GM12878 (cell line): ENCODE results near the gene DRAXIN. TPM values are rescaled to one million over a fixed set of nuclear protein-coding genes. Genes with fewer than 3 reads are reported as not detected.

ENCODE experiments used
- ATAC-seq: fragments of 200-7000 bp; cut with Tn5 transposase; 3 replicates; pipeline ENCODE4 v1.9.1; 2020; ENCODE audit warnings: mild to moderate bottlenecking, moderate library complexity
- BruUV-seq: library from RNA; stranded (reverse); fragments of 400-500 nt; replicated peaks from 2 replicates; lab custom pipeline; 2021; lab: Mats Ljungman, UMichigan
- CTCF ChIA-PET: fragments of 300-600 bp; sonication (Branson Sonifier 250); formaldehyde crosslinking; extraction: SDS; loops from one replicate; lab custom pipeline; 2021; ENCODE audit warnings: inconsistent platforms; lab: Yijun Ruan, JAX
- POLR2A ChIA-PET: fragments of 350-600 bp; formaldehyde crosslinking; extraction: SDS; loops from one replicate; lab custom pipeline; 2021; ENCODE audit warnings: inconsistent platforms; lab: Charles Lee
- RAD21 ChIA-PET: fragments of 300-600 bp; sonication (Branson Sonifier 250); formaldehyde crosslinking; loops from one replicate; lab custom pipeline; 2023; ENCODE audit warnings: antibody characterized with exemption; ENCODE audit not compliant: unreplicated experiment; lab: Charles Lee
- SMC1A ChIA-PET: fragments of 300-600 bp; sonication (Branson Sonifier 250); formaldehyde crosslinking; loops from one replicate; lab custom pipeline; 2023; ENCODE audit not compliant: unreplicated experiment, uncharacterized antibody; lab: Charles Lee
- DNase-seq: peaks from one replicate; pipeline ENCODE4 v3.0.0-alpha.2; 2011; ENCODE audit warnings: low read depth, low spot score
- FAIRE-seq: peaks from 3 replicates; lab custom pipeline; 2011; peaks lifted over from hg19 to GRCh38; lab: Jason Lieb, UNC
- H2AFZ ChIP-seq: 2 replicates; pipeline ENCODE4 v1.6.0; 2011; ENCODE audit warnings: low read depth, low read length, control low read depth; ENCODE audit not compliant: control insufficient read depth
- H3K27ac ChIP-seq: 2 replicates; pipeline ENCODE4 v1.5.1; 2011; ENCODE audit warnings: control low read depth; ENCODE audit not compliant: control insufficient read depth, insufficient read depth
- H3K27me3 ChIP-seq, 2 experiments: replicated peaks in 1 of 2; 2 replicates each; pipeline versions ENCODE4 v1.6.0 to v1.6.1; 2011; ENCODE audit warnings: low read length in 1 of 2; ENCODE audit not compliant: control insufficient read depth in 2 of 2, insufficient read depth in 2 of 2
- H3K36me3 ChIP-seq, 2 experiments: 2 replicates each; pipeline ENCODE4 v1.5.1; 2011; ENCODE audit warnings: low read length in 1 of 2; ENCODE audit not compliant: control insufficient read depth in 2 of 2, insufficient read depth in 2 of 2
- H3K4me1 ChIP-seq: 2 replicates; pipeline ENCODE4 v1.6.1; 2011; ENCODE audit warnings: mild to moderate bottlenecking, low read length, moderate library complexity, mixed read lengths; ENCODE audit not compliant: control insufficient read depth, insufficient read depth
- H3K4me2 ChIP-seq: 2 replicates; pipeline ENCODE4 v1.6.0; 2011; ENCODE audit warnings: control low read depth; ENCODE audit not compliant: control insufficient read depth, insufficient read depth
- H3K4me3 ChIP-seq: fragments of 200-600 bp; sonication (generic); 2 replicates; pipeline ENCODE4 v1.5.1; 2016
- H3K79me2 ChIP-seq: 2 replicates; pipeline ENCODE4 v1.6.0; 2011; ENCODE audit warnings: low read length; ENCODE audit not compliant: control insufficient read depth, insufficient read depth
- H3K9ac ChIP-seq: 2 replicates; pipeline ENCODE4 v1.8.0; 2011; ENCODE audit warnings: low read length, control low read depth, mixed read lengths; ENCODE audit not compliant: control insufficient read depth, insufficient read depth
- H3K9me3 ChIP-seq: replicated peaks from 3 replicates; pipeline ENCODE4 v1.5.1; 2011; ENCODE audit warnings: mild to moderate bottlenecking, low read length; ENCODE audit not compliant: control insufficient read depth, insufficient read depth
- H4K20me1 ChIP-seq: 2 replicates; pipeline ENCODE4 v1.6.0; 2011; ENCODE audit not compliant: control insufficient read depth, insufficient read depth
- DPF2 ChIP-seq: fragments of 450-650 bp; IDR thresholded peaks from 2 replicates; pipeline ENCODE4 v1.6.1; 2017; ENCODE audit warnings: mild to moderate bottlenecking
- EED ChIP-seq: sonication (generic); IDR thresholded peaks from 2 replicates; pipeline ENCODE4 v1.6.1; 2016; ENCODE audit warnings: antibody characterized with exemption, low read depth
- FOXK2 ChIP-seq: fragments of 450-650 bp; IDR thresholded peaks from 2 replicates; pipeline ENCODE4 v1.6.1; 2017; ENCODE audit warnings: mild to moderate bottlenecking, moderate library complexity
- GABPA ChIP-seq: IDR thresholded peaks from 2 replicates; pipeline ENCODE4 v1.6.1; 2014; ENCODE audit warnings: antibody characterized with exemption, low read depth, mild to moderate bottlenecking, inconsistent platforms
- IRF4 ChIP-seq: IDR thresholded peaks from 2 replicates; pipeline ENCODE4 v1.6.1; 2011; ENCODE audit warnings: low read depth, low read length
- JUND ChIP-seq: IDR thresholded peaks from 2 replicates; pipeline ENCODE4 v1.6.1; 2012; ENCODE audit warnings: low read depth, mild to moderate bottlenecking, low read length, improper control_type of control experiment, moderate library complexity
- KDM1A ChIP-seq: fragments of 200-600 bp; sonication (generic); IDR thresholded peaks from 2 replicates; pipeline ENCODE4 v1.6.1; 2016; ENCODE audit warnings: borderline replicate concordance
- PAX8 ChIP-seq: fragments of 450-650 bp; IDR thresholded peaks from 2 replicates; pipeline ENCODE4 v1.6.1; 2017; ENCODE audit warnings: mild to moderate bottlenecking, moderate library complexity
- RBBP5 ChIP-seq: fragments of 200-600 bp; sonication (generic); conservative IDR thresholded peaks from 2 replicates; pipeline ENCODE4 v1.6.1; 2016
- TBL1XR1 ChIP-seq: IDR thresholded peaks from 2 replicates; pipeline ENCODE4 v1.6.1; 2012; ENCODE audit warnings: low read depth, low read length, improper control_type of control experiment
- YY1 ChIP-seq: IDR thresholded peaks from 2 replicates; pipeline ENCODE4 v1.6.1; 2011; ENCODE audit warnings: low read depth, mild to moderate bottlenecking, low read length
- ZBED1 ChIP-seq: IDR thresholded peaks from 2 replicates; pipeline ENCODE4 v1.6.1; 2016; ENCODE audit warnings: borderline replicate concordance
- WGBS: methylation state at CpG from one replicate; pipeline ENCODE4 v1.1.6; 2016; ENCODE audit warnings: low lambda C conversion rate; ENCODE audit not compliant: insufficient replicate concordance, insufficient coverage; ENCODE audit errors: missing lambda C conversion rate; 5-methylcytosine and 5-hydroxymethylcytosine counted together
- in situ Hi-C: fragments of 300-500 bp; cut with MboI; formaldehyde crosslinking; loops from 9 replicates; pipeline ENCODE4 v1.14.3; 2018; ENCODE audit warnings: mixed read lengths
- intact Hi-C: fragments of 100-400 bp; cut with micrococcal nuclease; formaldehyde crosslinking; loops from one replicate; pipeline ENCODE4 v1.14.2; 2022; ENCODE audit not compliant: unreplicated experiment
- polyA plus RNA-seq, 11 experiments: library from polyadenylated mRNA; depleted of rRNA in 4 of 11; unstranded in 6 of 11; stranded (reverse) in 5 of 11; fragments of >200 nt; fragmentation: Nextera tagmentation in 4 of 11; fragmentation: Illumina TruSeq in 1 of 11; extraction: Ambion mirVana in 4 of 11; extraction: Trizol in 1 of 11; gene quantifications; 1 replicate in 1 of 11; 2 replicates in 10 of 11; pipeline versions ENCODE4 v1.2.1 to v1.2.3, GENCODE V29; 2011 to 2016; ENCODE audit warnings: inconsistent platforms in 2 of 11, missing spikeins in 2 of 11, low read depth in 1 of 11
- total RNA-seq, 4 experiments: library from RNA; depleted of rRNA in 3 of 4; stranded (reverse); fragments of >200 nt in 3 of 4; fragmentation: Illumina TruSeq in 1 of 4; extraction: Trizol in 1 of 4; gene quantifications; 2 replicates each; pipeline versions ENCODE4 v1.2.1 to v1.2.3, GENCODE V29; 2013 to 2021
- TF ChIP-seq, protein P1 (sequence below): fragments of 450-650 bp; IDR thresholded peaks from 2 replicates; pipeline ENCODE4 v1.6.1; 2017; ENCODE audit warnings: borderline replicate concordance
- TF ChIP-seq, protein P2 (sequence below): fragments of 450-650 bp; IDR thresholded peaks from 2 replicates; pipeline ENCODE4 v1.6.1; 2017; ENCODE audit warnings: antibody characterized with exemption, mild to moderate bottlenecking, moderate library complexity
- TF ChIP-seq, protein P3 (sequence below): fragments of 450-650 bp; IDR thresholded peaks from 2 replicates; pipeline ENCODE4 v1.6.1; 2014; ENCODE audit warnings: mild to moderate bottlenecking

The DRAXIN gene
- total and polyA plus RNA-seq, 10 of the 15 experiments (the other 5 are each of a cell fraction or from before 2014, with no cell fraction given) = 0.01 to 0.05 (median 0.03) TPM; not detected in 3

DNA sequence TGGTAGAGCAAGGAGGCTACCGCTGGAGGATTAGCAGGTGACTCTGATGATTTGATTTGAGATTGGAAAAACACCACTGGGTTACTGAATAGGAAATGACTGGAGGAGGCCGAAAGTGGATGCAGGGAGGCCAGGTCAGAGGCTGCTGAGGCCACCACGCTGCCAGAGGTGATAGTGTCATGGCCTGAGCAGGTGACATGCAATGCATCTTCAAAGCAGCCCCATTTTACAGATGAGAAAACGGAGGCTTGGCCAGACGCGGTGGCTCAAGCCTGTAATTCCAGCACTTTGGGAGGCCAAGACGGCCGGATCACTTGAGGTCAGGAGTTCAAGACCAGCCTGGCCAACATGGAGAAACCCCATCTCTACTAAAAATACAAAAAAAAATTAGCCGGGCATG lies 83.2 kb downstream of the DRAXIN start:
- FAIRE-seq (no peak), ATAC-seq (no peak), DNase-seq (no peak)
- Histone ChIP-seq H3K79me2 (no peaks in the 10 kb centered on the region), H3K4me2 (no peak overlapping the region), H3K4me1 (0 out of 2 replicates have a peak, but pooled peaks cover 4% of the 10 kb centered on the region), H3K27me3 (no peaks in the 10 kb centered on the region), H3K27ac (no peak overlapping the region), H3K36me3 (no peaks in the 10 kb centered on the region), H4K20me1 (no peaks in the 10 kb centered on the region), H3K9ac (no peak overlapping the region), H3K4me3 (no peak overlapping the region), H2AFZ (no peak overlapping the region), H3K9me3 (no peaks in the 10 kb centered on the region)
- in situ Hi-C loops (no loop called here), intact Hi-C loops (no loop called here)
- no TSS peak for BruUV-seq
- CTCF ChIA-PET = no interaction called here
- 41% methylated on average over 9 of the region's 9 CpGs for WGBS
- SMC1A ChIA-PET = no interaction called here
- TF ChIP-seq GABPA (no peak), RBBP5 (no peak), IRF4 (no peak), FOXK2 (no peak), KDM1A (no peak), JUND (no peak), DPF2 (no peak), YY1 (no peak), PAX8 (no peak), ZBED1 (no peak), EED (no peak), TBL1XR1 (no peak)
- TF ChIP-seq, protein P1, sequence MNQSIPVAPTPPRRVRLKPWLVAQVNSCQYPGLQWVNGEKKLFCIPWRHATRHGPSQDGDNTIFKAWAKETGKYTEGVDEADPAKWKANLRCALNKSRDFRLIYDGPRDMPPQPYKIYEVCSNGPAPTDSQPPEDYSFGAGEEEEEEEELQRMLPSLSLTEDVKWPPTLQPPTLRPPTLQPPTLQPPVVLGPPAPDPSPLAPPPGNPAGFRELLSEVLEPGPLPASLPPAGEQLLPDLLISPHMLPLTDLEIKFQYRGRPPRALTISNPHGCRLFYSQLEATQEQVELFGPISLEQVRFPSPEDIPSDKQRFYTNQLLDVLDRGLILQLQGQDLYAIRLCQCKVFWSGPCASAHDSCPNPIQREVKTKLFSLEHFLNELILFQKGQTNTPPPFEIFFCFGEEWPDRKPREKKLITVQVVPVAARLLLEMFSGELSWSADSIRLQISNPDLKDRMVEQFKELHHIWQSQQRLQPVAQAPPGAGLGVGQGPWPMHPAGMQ = no peak
- TF ChIP-seq, protein P2, sequence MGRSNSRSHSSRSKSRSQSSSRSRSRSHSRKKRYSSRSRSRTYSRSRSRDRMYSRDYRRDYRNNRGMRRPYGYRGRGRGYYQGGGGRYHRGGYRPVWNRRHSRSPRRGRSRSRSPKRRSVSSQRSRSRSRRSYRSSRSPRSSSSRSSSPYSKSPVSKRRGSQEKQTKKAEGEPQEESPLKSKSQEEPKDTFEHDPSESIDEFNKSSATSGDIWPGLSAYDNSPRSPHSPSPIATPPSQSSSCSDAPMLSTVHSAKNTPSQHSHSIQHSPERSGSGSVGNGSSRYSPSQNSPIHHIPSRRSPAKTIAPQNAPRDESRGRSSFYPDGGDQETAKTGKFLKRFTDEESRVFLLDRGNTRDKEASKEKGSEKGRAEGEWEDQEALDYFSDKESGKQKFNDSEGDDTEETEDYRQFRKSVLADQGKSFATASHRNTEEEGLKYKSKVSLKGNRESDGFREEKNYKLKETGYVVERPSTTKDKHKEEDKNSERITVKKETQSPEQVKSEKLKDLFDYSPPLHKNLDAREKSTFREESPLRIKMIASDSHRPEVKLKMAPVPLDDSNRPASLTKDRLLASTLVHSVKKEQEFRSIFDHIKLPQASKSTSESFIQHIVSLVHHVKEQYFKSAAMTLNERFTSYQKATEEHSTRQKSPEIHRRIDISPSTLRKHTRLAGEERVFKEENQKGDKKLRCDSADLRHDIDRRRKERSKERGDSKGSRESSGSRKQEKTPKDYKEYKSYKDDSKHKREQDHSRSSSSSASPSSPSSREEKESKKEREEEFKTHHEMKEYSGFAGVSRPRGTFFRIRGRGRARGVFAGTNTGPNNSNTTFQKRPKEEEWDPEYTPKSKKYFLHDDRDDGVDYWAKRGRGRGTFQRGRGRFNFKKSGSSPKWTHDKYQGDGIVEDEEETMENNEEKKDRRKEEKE = no peak
- TF ChIP-seq, protein P3, sequence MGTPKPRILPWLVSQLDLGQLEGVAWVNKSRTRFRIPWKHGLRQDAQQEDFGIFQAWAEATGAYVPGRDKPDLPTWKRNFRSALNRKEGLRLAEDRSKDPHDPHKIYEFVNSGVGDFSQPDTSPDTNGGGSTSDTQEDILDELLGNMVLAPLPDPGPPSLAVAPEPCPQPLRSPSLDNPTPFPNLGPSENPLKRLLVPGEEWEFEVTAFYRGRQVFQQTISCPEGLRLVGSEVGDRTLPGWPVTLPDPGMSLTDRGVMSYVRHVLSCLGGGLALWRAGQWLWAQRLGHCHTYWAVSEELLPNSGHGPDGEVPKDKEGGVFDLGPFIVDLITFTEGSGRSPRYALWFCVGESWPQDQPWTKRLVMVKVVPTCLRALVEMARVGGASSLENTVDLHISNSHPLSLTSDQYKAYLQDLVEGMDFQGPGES = no peak
- POLR2A ChIA-PET = no interaction called here
- RAD21 ChIA-PET = no interaction called here
